Hindlimb muscle (tissue), 1 donor: ENCODE results near the gene MAP1LC3B. TPM values are rescaled to one million over a fixed set of nuclear protein-coding genes. Genes with fewer than 3 reads are reported as not detected.
"Not testable (repeated sequence)": the region's sequence is repeated elsewhere in the genome, so short reads cannot be mapped to it uniquely, and the experiment has no call there.

Source experiments
- DNase-seq: peaks from one replicate; pipeline ENCODE4 v3.0.0-alpha.2; 2013
- polyA plus RNA-seq: library from polyadenylated mRNA; unstranded; fragments of 120-200 nt; gene quantifications from one replicate; pipeline ENCODE4 v1.2.1, GENCODE V29; 2013; ENCODE audit not compliant: insufficient read length

Gene MAP1LC3B
- polyA plus RNA-seq, 1 donor, result 49.4 TPM

DNA sequence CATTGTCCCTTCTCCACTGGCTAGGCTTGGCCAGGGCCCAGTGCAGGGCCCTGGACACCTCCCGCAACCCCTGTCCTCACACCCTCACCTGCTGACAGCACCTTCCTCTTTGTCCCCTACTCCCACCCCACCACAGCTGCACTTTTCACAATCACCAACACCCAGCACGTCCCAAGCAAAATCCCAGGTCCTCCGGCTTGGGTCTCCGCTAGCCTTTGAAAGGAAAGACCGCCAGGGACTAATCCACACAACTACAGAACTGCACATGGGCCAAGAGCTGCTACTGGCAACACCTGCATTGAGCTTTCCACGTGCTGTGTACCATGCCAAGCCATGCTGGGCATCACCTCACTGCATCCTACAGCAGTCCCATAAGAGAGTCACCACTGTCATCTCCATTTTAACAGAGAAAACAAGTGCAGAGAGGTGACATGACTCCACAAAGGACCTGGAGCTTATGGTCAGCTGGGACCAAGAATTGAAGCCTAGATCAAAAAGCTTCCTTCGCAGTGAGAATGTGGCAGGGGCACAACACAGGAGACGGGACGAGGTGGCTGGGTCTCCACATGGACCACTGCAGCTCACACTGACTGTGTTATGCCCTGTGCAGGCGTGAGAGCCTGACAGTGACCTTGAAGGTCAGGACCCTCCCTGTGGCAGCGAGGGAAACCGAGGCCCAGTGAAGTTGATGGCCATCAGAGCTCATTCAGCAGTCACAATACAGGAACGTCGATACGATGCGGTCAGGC, 31.1 kb upstream of the MAP1LC3B start:
- no peak for DNase-seq

GRCh38 chr16:87361916-87362619, 30.1 kb upstream of the MAP1LC3B start:
- no peak for DNase-seq

GRCh38 chr16:87362828-87363559, 29.1 kb upstream of the MAP1LC3B start:
- DNase-seq, result not testable (repeated sequence)

DNA sequence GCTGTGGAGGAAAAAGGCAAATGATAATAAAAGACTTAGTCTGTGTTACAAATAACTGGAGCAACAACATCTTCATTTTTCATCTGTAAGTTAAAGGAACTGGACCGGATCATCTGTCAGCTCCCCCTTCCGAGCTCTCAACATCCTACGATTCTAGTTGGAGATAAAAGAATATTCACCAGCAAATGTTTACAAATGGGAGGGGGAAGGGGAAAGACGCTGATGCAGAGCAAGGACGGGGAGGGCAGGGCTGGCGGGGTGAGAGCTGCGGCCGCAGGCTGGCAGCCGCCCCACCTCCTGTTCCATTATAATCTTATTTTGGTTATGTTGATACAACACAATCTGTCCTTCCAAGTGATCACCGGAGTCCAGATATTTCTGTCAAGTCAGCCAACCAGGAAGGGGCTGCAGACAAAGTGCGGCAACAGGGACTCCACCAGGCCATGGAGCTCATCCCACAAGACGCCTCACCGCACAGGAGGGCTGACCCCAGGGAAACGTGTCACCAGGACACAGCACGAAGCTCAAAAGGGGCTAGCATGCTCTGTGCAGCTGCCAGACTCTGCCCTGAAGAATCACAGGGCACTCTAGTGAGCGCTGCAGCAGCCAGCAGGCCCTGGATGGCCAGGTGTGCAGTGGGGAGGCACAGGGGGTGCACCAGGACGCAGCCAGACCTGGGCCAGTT, 28.2 kb upstream of the MAP1LC3B start:
- DNase-seq, result no peak

DNA sequence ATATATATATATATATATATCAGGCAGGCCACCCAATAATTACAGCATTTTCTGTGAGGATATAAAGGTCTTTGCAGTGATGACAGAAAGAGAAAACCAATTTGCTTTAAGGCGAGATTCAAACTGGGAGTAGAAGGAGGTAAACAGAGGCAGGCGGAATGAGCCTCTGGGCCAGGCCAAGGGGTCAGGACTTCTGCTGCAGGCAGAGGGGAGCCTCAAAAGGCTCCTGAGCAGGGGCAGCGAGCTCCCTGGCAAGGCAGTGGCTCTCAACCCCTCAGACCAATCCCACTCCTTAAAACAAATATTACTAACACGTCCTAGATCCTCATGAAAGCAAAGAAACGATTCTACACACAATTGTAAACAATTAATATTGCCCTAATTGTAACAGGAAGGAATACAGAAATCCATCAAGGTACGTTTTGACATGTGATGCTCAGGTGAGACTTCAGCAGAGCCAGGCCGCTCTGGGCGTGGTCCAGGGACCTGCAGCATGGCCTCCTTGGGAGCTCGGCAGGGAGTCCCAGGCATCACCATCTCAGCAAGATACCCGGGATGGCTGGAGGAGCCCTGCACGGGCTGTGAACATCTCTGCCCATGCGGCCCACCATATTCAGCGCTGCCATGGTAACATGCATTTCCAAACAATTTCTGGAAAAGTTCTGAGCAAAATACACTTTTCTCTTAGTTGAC, 27.0 kb upstream of the MAP1LC3B start:
- no peak for DNase-seq

DNA sequence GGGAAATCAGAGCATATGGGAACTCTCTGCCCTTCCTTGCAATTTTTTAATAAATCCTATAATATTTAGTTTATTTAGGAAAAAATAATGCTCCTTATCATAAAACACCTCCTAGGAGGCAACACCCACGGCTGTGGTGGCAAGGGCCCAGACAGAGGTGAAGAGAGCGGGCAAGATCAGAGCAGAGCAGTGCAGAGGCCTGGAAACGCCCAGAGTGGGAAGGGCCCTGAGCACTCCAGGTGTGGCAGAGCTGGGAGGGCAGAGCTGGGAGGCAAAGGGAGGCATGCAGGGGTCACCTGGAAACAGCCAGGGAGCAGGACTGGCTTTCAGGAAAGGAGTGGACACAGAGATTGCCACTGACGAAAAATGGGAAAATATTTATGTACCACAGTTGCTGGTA, 25.8 kb upstream of the MAP1LC3B start:
- DNase-seq, result no peak

GRCh38 chr16:87366930-87367329, 25.2 kb upstream of the MAP1LC3B start:
- no peak for DNase-seq

GRCh38 chr16:87367529-87367928, 24.6 kb upstream of the MAP1LC3B start:
- no peak for DNase-seq

GRCh38 chr16:87368029-87368770, 23.9 kb upstream of the MAP1LC3B start:
- no peak for DNase-seq

DNA sequence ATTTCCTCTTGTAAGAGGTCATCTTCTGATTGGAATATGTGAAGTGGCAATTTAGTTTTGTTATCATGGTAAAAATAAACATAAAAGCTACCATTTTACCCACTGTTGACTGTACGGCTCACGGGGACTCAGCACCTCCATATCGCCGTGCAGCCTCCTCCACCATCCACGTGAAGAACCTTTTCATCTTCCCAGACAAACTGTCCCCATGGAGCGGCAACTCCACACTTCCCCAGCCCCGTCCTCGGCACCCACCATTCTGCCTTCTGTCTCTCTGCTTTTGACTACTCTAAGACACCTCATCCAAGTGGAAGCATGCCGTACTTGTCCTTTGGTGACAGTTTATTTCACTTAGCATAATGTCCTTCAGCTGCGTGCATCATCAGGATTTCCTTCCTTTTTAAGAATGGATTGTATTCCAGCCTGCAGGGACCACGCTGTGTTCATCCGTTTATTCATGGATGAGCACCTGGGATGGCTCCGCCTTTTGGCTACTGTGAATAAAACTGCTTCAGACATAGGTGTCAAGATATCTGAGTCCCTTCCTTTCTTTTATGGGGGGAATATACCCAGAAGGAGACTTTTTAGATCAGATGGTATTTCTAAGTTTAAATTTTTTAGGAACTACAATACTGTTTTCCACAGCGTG, 22.9 kb upstream of the MAP1LC3B start:
- DNase-seq, result no peak

- no peak for DNase-seq
Observed at GRCh38 chr16:87369796-87370719, 22.1 kb upstream of the MAP1LC3B start.

GRCh38 chr16:87371261-87371866, 20.8 kb upstream of the MAP1LC3B start:
- DNase-seq, result no peak

- no peak for DNase-seq
Observed at GRCh38 chr16:87372305-87372704, 19.8 kb upstream of the MAP1LC3B start.

GRCh38 chr16:87374313-87374712, 17.8 kb upstream of the MAP1LC3B start:
- no peak for DNase-seq

GRCh38 chr16:87375426-87376135, 16.6 kb upstream of the MAP1LC3B start:
- no peak for DNase-seq

- DNase-seq, result no peak
Observed at GRCh38 chr16:87376660-87377059, 15.5 kb upstream of the MAP1LC3B start.

GRCh38 chr16:87379312-87379752, 12.8 kb upstream of the MAP1LC3B start:
- DNase-seq, result not testable (repeated sequence)

- no peak for DNase-seq
Observed at GRCh38 chr16:87380403-87380802, 11.7 kb upstream of the MAP1LC3B start.

DNA sequence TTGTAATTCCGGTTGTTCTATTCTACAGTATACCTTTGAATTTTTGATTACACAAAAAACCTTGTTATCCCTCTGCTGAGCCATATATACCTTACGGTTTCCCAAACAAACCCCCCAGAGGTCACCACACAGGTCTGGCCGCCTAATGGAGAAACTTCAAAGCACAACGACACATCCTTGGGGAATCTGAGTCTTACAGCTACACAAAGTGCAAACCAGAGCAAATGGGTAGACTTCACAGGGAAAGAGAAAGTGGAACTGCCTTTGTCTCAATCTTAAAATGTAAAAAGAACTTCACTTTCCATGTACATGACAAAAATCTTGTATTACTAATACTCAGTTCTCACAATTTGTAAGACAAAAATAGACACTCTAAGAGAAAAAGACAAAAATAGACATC, 11.3 kb upstream of the MAP1LC3B start:
- DNase-seq, result no peak
